Small intestine (tissue), 7 donors: ENCODE measurements around the gene DUSP28. TPM values are rescaled to one million over a fixed set of nuclear protein-coding genes. Genes with fewer than 3 reads are reported as not detected.

Experiments used
- DNase-seq, 2 donors: peaks; one replicate each; pipeline versions ENCODE4 v3.0.0 to v3.0.0-alpha.2; 2013
- FAIRE-seq: peaks from 2 replicates; lab custom pipeline; 2012; peaks lifted over from hg19 to GRCh38; lab: Jason Lieb, UNC
- H3K27ac ChIP-seq, 3 donors: one replicate each; pipeline ENCODE4 v1.5.1; 2013; ENCODE audit warnings: low read length in 2 of 3, mild to moderate bottlenecking in 2 of 3, control low read depth in 1 of 3, inconsistent platforms in 1 of 3, low read depth in 1 of 3, moderate library complexity in 1 of 3
- H3K27me3 ChIP-seq, 3 donors: one replicate each; pipeline ENCODE4 v1.6.1; 2013; ENCODE audit warnings: low read length in 3 of 3, inconsistent platforms in 1 of 3; ENCODE audit not compliant: control insufficient read depth in 3 of 3, insufficient read depth in 3 of 3
- H3K36me3 ChIP-seq, 3 donors: one replicate each; pipeline ENCODE4 v1.6.1; 2013; ENCODE audit warnings: low read length in 3 of 3, inconsistent platforms in 1 of 3, low read depth in 1 of 3, mild to moderate bottlenecking in 1 of 3, moderate library complexity in 1 of 3; ENCODE audit not compliant: control insufficient read depth in 3 of 3, insufficient read depth in 2 of 3
- H3K4me1 ChIP-seq, 3 donors: one replicate each; pipeline ENCODE4 v1.6.1; 2013; ENCODE audit warnings: low read length in 2 of 3, inconsistent platforms in 1 of 3, low read depth in 1 of 3, mild to moderate bottlenecking in 1 of 3, moderate library complexity in 1 of 3; ENCODE audit not compliant: control insufficient read depth in 3 of 3, insufficient read depth in 2 of 3
- H3K4me3 ChIP-seq, 3 donors: one replicate each; pipeline ENCODE4 v1.5.1; 2013; ENCODE audit warnings: low read length in 3 of 3, control low read depth in 1 of 3, inconsistent platforms in 1 of 3, low read depth in 1 of 3, mild to moderate bottlenecking in 1 of 3, moderate library complexity in 1 of 3
- H3K9me3 ChIP-seq, 2 donors: one replicate each; pipeline ENCODE4 v1.6.1; 2013; ENCODE audit warnings: low read depth in 1 of 2, low read length in 1 of 2; ENCODE audit not compliant: control insufficient read depth in 2 of 2, insufficient read depth in 1 of 2
- WGBS, 3 donors: extraction: QIAGEN DNeasy Blood & Tissue Kit; methylation state at CpG; one replicate each; pipeline ENCODE4 v1.1.7; 2013; 5-methylcytosine and 5-hydroxymethylcytosine counted together
- polyA plus RNA-seq, 4 donors: library from polyadenylated mRNA; stranded (reverse) in 3 of 4; unstranded in 1 of 4; fragments of 200-250 nt in 3 of 4; fragments of 120-200 nt in 1 of 4; gene quantifications; one replicate each; pipeline versions ENCODE4 v1.2.1 to v1.2.3, GENCODE V29; 2013
- donor health status: healthy with polysubstance abuse.
- donor health status: control.
- donor health status: control.
- donor health status: Bipolar disorder and iron deficiency.
- donor health status: healthy.

The DUSP28 gene
- polyA plus RNA-seq, 4 donors: 1.8 to 7.9 (median 5.0) TPM

- Histone ChIP-seq H3K4me1 (no peaks in the 10 kb centered on the region), H3K9me3 (peaks cover 0 to 36% of the 10 kb centered on the region in 2 donors), H3K4me3 (no peak overlapping the region), H3K27ac (no peak overlapping the region), H3K27me3 (peaks cover 0 to 18% (median 0%) of the 10 kb centered on the region in 3 donors), H3K36me3 (peaks cover 3 to 42% (median 6%) of the 10 kb centered on the region in 3 donors)
- 96 to 97% (median 97%) methylated on average over 32 of the region's 32 CpGs for WGBS, 3 donors
- FAIRE-seq (no peak), DNase-seq (no peak)
Measured at GRCh38 chr2:240523451-240524281, 36.5 kb upstream of the DUSP28 start.

GRCh38 chr2:240524963-240525718 lies 35.0 kb upstream of the DUSP28 start:
- DNase-seq: no peak
- Histone ChIP-seq H3K27me3 (peaks cover 0 to 5% (median 0%) of the 10 kb centered on the region in 3 donors), H3K4me1 (no peaks in the 10 kb centered on the region), H3K36me3 (peaks cover 2 to 54% (median 6%) of the 10 kb centered on the region in 3 donors), H3K9me3 (peaks cover 0 to 48% of the 10 kb centered on the region in 2 donors), H3K4me3 (no peak overlapping the region), H3K27ac (no peak overlapping the region)
- WGBS, 3 donors: 81 to 94% (median 87%) methylated on average over 8 of the region's 8 CpGs
- no peak for FAIRE-seq

- no peak for DNase-seq
- peaks cover 2 to 59% (median 6%) of the 10 kb centered on the region in 3 donors for H3K36me3 ChIP-seq
- no peak overlapping the region for H3K4me3 ChIP-seq
- H3K9me3 ChIP-seq: peaks cover 0 to 54% of the 10 kb centered on the region in 2 donors
- 97 to 100% (median 98%) methylated on average over 6 of the region's 6 CpGs for WGBS, 3 donors
- H3K4me1 ChIP-seq: no peaks in the 10 kb centered on the region
- no peak for FAIRE-seq
- no peaks in the 10 kb centered on the region for H3K27me3 ChIP-seq
- H3K27ac ChIP-seq: no peak overlapping the region
Measured at GRCh38 chr2:240525802-240526201, 34.4 kb upstream of the DUSP28 start.

GRCh38 chr2:240526521-240526920 lies 33.6 kb upstream of the DUSP28 start:
- Histone ChIP-seq H3K27ac (no peak overlapping the region), H3K4me1 (no peaks in the 10 kb centered on the region), H3K36me3 (peaks cover 2 to 59% (median 6%) of the 10 kb centered on the region in 3 donors), H3K4me3 (no peak overlapping the region), H3K9me3 (peaks cover 0 to 56% of the 10 kb centered on the region in 2 donors), H3K27me3 (no peaks in the 10 kb centered on the region)
- no peak for DNase-seq
- WGBS, 3 donors: 87 to 91% (median 90%) methylated on average over 4 of the region's 4 CpGs
- no peak for FAIRE-seq

- DNase-seq (no peak), FAIRE-seq (no peak)
- no peak overlapping the region for H3K27ac ChIP-seq
- no peak overlapping the region for H3K4me3 ChIP-seq
- no peaks in the 10 kb centered on the region for H3K4me1 ChIP-seq
- H3K36me3 ChIP-seq: peaks cover 2 to 59% (median 6%) of the 10 kb centered on the region in 3 donors
- peaks cover 0 to 60% of the 10 kb centered on the region in 2 donors for H3K9me3 ChIP-seq
- no peaks in the 10 kb centered on the region for H3K27me3 ChIP-seq
- WGBS, 3 donors: 88 to 94% (median 93%) methylated on average over 3 of the region's 3 CpGs
Measured at GRCh38 chr2:240527153-240527750, 32.9 kb upstream of the DUSP28 start.

- Histone ChIP-seq H3K9me3 (peaks cover 0 to 62% of the 10 kb centered on the region in 2 donors), H3K27ac (no peak overlapping the region), H3K27me3 (no peaks in the 10 kb centered on the region), H3K36me3 (peaks cover 2 to 51% (median 2%) of the 10 kb centered on the region in 3 donors), H3K4me3 (no peak overlapping the region), H3K4me1 (no peaks in the 10 kb centered on the region)
- WGBS, 3 donors: 85 to 95% (median 92%) methylated on average over 13 of the region's 13 CpGs
- FAIRE-seq: no peak
- no peak for DNase-seq
Measured at GRCh38 chr2:240528406-240529040, 31.6 kb upstream of the DUSP28 start.

GRCh38 chr2:240529344-240529999 lies 30.7 kb upstream of the DUSP28 start:
- Histone ChIP-seq H3K27ac (no peak overlapping the region), H3K36me3 (peaks cover 2 to 48% (median 2%) of the 10 kb centered on the region in 3 donors), H3K9me3 (peaks cover 0 to 58% of the 10 kb centered on the region in 2 donors), H3K27me3 (no peaks in the 10 kb centered on the region), H3K4me3 (no peak overlapping the region), H3K4me1 (no peaks in the 10 kb centered on the region)
- DNase-seq: no peak
- WGBS, 3 donors: 96 to 98% (median 97%) methylated on average over 16 of the region's 16 CpGs
- FAIRE-seq: no peak
